HG03354 (cell line): ENCODE data around the gene SLC4A3.

ENCODE experiments used
- ATAC-seq: cut with Tn5 transposase; IDR thresholded peaks from one replicate; pipeline ENCODE4 v1.9.1; 2021; ENCODE audit warnings: mild to moderate bottlenecking; ENCODE audit not compliant: unreplicated experiment, poor library complexity, severe bottlenecking

The SLC4A3 gene, protein sequence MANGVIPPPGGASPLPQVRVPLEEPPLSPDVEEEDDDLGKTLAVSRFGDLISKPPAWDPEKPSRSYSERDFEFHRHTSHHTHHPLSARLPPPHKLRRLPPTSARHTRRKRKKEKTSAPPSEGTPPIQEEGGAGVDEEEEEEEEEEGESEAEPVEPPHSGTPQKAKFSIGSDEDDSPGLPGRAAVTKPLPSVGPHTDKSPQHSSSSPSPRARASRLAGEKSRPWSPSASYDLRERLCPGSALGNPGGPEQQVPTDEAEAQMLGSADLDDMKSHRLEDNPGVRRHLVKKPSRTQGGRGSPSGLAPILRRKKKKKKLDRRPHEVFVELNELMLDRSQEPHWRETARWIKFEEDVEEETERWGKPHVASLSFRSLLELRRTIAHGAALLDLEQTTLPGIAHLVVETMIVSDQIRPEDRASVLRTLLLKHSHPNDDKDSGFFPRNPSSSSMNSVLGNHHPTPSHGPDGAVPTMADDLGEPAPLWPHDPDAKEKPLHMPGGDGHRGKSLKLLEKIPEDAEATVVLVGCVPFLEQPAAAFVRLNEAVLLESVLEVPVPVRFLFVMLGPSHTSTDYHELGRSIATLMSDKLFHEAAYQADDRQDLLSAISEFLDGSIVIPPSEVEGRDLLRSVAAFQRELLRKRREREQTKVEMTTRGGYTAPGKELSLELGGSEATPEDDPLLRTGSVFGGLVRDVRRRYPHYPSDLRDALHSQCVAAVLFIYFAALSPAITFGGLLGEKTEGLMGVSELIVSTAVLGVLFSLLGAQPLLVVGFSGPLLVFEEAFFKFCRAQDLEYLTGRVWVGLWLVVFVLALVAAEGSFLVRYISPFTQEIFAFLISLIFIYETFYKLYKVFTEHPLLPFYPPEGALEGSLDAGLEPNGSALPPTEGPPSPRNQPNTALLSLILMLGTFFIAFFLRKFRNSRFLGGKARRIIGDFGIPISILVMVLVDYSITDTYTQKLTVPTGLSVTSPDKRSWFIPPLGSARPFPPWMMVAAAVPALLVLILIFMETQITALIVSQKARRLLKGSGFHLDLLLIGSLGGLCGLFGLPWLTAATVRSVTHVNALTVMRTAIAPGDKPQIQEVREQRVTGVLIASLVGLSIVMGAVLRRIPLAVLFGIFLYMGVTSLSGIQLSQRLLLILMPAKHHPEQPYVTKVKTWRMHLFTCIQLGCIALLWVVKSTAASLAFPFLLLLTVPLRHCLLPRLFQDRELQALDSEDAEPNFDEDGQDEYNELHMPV

DNA sequence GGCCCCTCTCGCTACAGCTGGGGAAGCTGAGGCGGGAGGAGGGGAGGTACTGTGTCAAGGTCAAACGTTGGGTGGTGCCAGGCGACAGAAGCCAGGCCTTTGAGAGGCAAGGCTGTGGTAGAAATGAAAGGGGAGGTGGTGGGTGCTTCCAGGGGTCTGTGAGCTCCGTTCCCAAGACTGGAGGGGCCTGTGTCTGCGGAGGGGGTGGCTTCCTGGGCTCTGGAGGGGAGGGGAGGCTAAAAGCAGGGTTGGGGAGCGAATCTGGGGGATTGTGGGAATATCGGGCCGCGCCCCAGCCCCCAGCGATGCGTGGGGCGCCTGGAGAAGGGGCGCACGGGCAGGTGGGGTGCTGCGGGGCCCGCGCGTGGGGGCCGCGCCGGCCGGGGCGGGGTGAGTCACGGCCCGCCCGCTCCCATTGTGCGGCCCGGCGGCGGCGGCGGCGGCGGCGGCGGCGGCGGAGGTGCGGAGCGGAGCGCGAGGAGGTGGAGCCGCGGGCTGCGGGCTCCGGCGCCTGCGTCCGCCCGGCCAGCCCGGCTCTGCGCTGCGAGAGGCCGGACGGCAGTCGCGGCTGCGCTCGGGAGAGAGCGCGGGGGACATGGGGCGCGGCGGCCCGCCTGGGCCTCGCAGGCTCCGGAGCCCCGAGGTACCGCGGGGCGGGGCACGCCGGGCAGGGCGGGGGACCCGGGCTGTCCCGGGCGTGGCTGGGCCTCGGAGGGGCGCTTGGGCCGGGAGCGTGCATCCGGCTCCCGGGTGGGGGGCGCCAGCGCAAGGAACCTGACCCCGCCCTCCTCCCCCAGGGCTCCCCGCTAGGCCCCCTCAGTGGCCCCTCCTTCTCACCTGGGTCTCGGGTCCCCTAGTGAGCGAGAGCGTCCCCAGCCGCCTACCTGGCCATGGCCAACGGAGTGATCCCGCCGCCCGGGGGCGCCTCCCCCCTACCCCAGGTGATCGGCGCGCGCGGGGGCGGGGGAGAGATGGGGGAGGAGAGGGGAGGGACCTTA lies at the start of gene SLC4A3:
Gene SLC4A3 (plus strand): TSS at position 528 of the 998 bp plus-strand sequence. CDS start 363 bp downstream, at position 891.
- no peak for ATAC-seq

DNA sequence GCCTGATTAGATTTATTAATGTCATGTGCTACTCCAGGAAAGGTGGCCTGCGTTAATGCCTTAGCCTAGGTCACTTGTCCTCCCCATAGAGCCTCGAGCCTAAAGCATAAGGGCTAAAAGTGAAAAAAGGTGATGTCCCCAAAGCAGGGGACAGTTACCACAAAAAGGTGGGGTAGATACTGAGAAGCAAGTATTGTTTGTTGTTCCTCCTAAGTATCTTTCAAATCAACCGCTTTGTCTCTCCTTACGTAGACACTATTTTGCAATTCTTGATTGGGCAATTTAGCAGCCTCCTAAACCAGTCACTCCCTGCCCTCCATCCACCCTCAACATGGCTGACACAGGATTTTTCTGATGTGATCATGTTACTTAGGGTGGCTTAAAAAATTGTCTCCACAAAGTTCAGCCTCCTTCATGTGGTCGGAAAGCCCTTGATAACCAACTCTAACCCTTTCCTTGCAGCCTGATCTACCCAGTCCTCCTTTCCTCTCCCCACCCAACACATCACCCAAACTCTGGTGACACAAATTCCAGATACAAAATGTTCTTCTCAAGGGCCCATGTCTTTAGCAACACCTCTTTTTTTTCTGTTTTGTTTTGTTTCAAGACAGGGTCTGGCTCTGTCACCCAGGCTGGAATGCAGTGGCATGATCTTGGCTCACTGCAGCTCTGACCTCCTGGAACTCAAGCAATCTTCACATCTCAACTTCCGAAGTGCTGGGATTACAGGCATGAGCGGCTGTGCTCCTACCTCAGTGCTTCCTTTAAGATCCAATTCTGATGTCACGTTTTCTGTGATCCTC lies 48.4 kb upstream of the SLC4A3 start:
- no peak for ATAC-seq

GRCh38 chr2:219581346-219581745 lies 46.1 kb upstream of the SLC4A3 start:
- no peak for ATAC-seq

GRCh38 chr2:219591091-219591490 lies 36.3 kb upstream of the SLC4A3 start:
- ATAC-seq: no peak

DNA sequence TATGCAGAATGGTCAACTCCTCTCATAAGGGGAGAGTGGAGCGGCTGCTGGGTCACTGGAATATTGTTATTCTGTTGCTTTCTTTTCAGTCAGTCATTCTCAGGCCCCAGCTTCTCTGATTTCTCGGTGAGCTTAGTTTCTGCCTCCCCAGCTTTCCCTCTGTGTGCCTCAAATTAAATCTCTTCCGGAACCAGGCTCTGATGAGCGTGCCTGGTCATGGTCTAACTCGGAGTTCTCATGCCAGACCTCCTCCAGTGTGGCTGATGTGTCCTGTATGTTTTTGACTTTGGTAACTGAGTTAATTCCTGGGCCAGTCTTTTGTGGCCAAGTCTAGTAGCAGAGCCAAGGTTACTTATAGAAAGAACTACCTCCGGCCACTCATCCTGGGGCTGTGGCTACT lies 34.7 kb upstream of the SLC4A3 start:
- no peak for ATAC-seq

DNA sequence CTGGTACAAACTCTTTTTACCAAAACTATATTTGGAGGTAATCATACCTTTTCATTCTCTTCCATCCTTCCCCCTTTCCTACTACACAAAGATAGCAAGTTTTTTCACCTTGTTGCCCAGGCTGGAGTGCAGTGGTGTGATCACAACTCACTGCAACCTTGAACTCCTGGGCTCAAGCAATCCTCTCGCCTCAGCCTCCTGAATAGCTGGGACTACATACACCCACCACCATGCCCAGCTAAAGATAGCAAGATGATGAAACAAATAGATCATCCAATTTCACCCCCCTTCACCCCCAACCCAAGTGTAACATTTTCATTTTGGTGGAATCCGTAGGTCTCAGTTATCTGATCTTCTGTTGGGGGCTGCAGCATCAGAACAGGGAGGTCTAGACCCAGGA lies 34.3 kb upstream of the SLC4A3 start:
- ATAC-seq: no peak

DNA sequence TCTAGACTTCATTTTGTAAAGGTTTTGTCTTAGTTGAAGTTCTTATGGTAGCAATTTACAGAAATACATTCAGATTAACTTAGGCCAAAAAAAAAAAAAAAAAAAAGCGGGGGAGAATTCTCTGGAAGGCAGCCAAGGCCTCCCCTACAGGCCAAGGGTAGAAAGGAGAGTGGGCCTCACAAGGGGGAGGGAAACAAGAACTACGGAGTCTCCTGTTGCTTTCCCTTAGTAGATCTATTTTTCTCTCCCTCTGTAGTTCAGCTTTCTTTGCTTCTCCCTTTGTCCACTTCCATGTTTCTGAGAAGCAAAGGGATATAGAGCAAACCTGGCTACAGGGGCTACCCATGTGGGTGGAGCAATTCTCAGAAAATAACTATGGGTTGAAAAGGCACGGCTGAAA lies 32.2 kb upstream of the SLC4A3 start:
- no peak for ATAC-seq

DNA sequence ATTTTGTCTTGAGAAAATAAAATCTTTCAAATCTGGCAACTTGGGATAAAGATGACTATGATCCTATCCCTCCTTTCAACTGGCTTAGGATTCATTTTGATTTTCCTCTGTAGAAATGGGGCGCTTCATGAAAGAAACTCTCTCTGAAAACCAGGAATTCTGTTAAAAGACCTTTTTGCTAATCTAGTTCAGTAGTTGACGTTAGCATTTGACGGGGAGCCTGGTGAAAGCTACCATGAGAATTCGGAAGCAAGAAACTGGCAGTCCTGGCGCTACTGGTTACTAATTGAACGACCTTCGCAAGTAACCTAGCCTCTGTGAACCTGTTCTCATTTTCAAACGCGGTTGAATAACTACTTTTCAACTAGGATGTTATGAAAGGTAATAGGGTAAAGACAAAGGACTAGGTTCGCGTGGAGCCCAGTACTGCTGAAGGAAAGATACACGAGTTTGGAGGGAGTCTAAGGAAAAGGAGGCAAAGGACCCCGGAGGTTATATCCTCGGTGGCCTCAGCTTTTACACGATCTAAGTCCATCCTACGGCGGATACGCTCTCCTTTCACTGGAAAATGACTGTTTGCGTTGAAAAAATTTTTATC lies 30.4 kb upstream of the SLC4A3 start:
- peak; percentile 1 for ATAC-seq

GRCh38 chr2:219597552-219598307 lies 29.7 kb upstream of the SLC4A3 start, which contains the start of gene STK11IP:
Gene STK11IP (plus strand): TSS chr2:219597857. CDS start chr2:219598120, 263 bp downstream.
- peak; percentile 93 for ATAC-seq

- no peak for ATAC-seq
These were observed 28.9 kb upstream of the SLC4A3 start for GRCh38 chr2:219598308-219599078.

DNA sequence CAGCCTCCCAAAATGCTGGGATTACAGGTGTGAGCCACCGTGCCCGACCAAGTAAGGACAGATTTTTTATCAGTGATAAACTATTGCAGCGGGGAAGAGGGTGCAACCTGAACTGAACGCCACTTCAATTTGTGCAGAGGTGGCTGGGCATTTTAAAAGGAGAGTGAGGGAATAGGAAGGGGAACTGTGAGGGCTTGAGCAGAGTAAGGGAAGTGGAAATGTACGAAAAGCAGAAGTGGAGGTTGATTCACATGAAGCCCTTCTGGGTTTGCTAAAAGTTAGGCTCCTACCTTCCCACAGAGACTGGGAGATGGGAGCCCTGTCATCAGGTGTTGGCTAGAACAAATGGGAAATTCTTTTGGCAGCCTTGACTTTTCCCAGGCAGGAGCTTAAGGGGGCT lies 23.7 kb upstream of the SLC4A3 start:
- ATAC-seq: no peak

- ATAC-seq: no peak
These were observed 21.8 kb upstream of the SLC4A3 start for GRCh38 chr2:219605607-219605954.

DNA sequence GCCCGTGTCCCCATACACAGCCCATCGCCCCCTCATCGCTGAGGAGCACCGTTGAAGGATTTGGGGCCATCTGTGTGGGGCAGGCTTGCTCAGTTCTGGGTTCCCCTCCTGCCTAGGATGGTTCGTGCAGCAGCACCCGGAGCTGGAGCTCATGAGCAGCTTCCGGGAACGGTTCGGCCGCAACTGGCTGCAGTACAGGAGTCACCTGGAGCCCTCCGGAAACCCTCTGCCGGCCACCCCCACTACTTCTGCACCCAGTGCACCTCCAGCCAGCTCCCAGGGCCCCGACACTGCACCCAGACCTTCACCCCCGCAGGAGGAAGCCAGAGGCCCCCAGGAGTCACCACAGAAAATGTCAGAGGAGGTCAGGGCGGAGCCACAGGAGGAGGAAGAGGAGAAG lies 19.5 kb upstream of the SLC4A3 start:
- no peak for ATAC-seq

GRCh38 chr2:219608399-219608964 lies 18.9 kb upstream of the SLC4A3 start:
- ATAC-seq: no peak

- ATAC-seq: no peak
These were observed 18.2 kb upstream of the SLC4A3 start for GRCh38 chr2:219609149-219609750.

DNA sequence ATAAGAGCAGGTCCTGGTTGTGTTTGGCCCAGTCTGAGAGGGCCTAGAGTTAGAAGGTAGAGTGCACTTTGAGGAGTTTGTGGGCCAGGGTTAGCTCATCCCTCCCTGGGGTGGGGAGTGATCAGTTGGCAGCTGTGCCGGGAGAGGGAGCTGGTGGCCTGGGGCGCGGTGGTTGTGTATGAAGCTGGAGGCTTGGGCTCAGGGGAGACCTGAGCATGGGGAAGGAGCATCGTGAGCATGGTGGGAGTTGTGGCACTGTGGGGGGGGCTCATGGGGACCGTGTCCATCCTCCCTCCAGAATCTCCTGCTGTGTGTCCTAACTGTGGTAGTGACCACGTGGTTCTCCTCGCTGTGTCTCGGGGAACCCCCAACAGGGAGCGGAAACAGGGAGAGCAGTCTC lies 16.1 kb upstream of the SLC4A3 start:
- no peak for ATAC-seq
